Stimulated activated CD8-positive, alpha-beta memory T cell treated with anti-CD3 and anti-CD28 coated beads, Interleukin-2, amount 100 ng/mL, for 1 hour (primary cell): ENCODE data around the gene KRT81.
"Not testable (repeated sequence)": the region's sequence is repeated elsewhere in the genome, so short reads cannot be mapped to it uniquely, and the experiment has no call there.

Experiments
- DNase-seq, 2 donors: peaks; one replicate each; pipeline ENCODE4 v3.0.0-alpha.2; 2020; ENCODE audit warnings: low read depth in 2 of 2

KRT81 gene

DNA sequence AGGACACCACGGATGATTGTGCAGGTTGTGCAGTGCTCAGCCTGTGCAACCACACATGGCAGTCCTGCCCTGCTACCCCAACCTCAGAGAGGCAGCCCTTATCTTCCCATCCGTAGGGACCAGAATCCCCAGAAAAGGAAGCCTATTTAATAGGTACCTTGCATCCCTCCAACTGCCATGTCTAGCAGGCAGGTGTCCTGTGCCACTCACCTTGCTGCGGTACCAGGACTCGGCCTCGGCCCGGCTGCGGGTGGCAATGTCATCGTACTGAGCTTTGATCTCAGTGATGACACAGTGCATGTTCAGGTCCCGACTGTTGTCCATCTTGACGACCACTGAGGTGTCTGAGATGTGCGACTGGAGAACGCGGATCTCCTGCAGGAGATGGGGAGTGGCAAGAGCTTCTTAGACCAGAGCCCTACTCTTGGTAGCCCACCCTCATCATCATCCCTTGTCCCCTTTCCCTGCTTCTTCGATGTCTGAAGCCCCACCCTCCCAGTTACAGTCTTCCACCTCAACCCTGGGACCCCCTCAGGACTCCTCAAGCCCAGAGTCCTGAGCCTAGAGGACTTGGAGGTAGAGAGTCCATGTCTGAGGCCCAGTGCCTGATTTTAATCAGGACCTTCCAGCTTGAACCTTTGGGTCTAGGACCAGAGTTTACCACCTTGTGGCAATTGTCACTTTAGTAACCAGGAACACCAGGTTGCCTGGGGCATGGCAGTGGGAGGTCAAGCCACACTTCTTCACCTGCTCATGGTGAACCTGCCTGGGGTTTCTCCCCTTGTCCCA, 37.7 kb downstream of the KRT81 start:
- no peak for DNase-seq

DNA sequence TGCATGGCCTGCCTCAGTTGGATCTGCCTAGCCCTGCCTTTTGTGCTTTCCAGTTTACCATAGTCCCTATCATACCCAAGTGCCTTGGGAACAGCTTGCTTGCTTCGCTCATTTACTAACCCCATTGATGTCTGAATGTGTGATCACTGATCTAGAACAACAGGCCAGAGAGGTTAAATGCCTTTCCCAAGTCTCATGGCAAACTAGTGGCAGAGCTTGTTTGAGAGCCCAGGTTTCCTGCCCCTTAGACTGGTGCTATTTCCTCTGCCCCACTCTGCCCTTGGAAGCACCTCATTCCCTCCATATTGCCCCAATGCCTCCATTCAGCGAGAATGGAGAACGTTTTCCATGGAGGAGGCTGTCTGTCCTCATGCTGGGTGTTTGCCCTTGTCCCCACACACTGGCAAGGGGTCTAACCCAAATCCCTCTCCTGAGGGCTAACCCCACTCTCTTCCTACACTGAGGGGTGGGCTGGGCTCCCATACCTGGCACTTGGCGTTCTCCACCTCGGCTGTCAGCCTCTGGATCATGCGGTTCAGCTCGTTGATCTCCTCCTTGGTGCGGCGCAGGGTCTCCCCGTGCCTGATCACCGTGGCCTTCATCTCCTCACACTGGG, 38.5 kb downstream of the KRT81 start:
- DNase-seq, result no peak

DNA sequence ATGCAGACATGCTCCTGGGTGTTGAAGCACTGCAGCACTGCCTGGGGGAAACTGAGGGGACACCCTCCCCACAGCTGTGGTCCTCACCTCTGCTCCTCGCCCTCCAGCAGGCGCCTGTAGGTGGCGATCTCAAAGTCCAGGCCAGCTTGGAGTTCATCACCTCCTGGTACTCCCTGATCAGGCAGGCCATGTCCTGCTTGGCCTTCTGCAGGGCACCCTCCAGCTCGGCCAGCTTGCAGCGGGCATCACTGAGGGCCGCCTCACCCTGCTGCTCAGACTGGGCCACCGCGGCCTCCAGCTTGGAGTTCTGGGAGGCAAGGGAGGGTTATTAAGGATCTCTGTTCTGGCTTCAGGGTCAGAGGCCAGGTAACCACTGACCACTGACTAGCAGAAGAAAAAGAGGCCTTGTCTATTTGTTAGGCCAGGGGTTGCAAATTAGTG, 39.1 kb downstream of the KRT81 start:
- DNase-seq, result not testable (repeated sequence)

DNA sequence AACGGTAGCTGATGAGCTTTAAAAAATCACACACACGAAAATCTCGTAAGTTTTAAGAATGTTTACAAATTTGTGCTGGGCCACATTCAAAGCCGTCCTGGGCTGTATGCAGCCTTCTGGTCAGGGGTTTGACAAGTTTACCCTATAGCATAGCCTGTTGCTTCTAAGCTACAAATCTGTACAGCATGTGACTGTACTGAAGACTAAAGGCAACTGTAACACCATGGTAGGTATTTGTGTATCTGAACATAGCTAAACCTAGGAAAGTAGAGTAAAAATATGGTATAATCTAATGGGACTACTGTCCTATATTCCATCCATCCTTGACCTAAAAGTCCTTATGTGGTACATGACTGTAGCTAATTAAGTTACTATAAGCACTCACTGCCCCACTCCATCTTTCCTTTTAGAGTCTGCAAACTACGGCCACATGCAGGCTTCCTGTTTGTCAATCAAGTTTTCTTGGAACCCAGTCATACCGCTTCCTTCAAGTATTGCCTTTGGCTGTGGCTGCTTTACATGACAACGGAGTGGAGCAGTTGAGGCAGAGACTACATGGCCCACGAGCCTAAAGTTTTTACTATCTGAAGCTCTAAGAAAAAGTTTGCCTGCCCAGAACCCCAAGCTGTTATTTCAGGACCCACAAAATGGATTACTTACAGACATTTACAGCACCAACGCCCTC, 39.8 kb downstream of the KRT81 start:
- no peak for DNase-seq

DNA sequence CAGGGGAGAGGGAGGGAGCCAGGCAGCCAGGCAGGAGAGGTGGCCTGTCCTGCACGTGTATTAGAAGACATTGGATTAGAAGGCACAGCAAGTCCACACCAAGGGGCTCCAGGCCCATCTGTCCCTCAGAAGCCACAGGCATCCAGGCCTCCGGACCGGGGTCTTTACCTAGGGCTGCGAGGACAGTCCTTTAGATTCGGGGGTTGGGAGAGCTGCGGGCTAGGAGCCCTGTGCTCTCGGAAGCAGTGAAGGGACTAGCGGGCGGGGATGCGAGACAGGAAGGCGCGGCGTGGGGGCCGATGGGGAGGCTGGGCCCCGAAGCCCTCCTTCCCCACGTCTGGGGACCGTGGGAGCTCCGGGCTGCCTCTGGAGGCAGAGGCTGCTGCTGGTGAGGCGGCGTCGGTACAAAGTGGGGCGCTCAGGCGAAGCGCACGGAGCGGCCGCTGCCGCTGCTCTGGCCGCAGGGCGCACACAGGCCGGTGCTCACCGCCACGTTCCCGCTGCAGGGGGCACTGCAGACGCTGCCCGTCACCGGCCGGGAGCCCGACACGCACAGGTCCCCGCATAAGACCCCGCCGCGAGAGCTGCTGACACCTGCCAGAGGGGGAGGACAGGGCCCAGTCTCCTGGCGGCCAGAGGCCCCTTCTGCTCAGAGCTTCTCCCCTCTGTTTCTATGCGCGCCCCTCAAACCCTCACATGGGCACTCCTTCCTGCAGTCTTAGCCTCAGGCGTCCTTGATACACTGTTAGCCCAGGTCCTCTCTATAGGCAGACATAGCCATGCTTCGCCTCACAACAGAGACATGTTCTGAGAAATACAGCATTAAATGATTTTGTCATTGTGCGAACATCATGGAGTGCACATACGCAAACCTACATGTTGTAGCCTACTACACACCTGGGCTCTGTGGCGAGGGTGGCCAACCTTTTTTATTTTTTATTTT, 41.0 kb downstream of the KRT81 start:
- DNase-seq, result no peak

DNA sequence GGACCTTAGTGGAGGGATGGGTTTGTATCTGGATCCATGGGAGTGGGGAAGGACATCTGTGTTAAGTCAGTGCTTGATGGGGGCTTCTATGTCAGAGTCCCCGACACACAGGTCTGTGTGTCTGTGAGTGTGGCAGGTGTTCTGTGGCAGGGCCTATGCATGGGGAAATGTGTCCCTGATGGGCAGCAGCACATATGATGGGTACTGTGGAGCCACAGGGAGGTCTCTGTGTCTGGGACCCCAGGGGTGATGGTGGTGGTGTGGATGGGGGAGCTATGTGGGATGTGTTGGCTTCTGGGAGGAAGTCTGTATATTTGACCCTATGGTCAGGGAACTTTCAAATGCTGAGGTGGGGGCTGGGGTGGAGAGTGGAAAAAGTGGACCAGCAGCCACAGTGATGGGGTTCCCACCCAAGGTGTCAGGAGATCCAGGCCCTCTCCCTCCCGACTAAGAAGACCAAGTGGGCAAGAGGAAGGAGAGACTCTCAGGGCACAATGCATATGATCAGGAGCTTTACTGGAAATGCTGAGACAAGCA, 41.8 kb downstream of the KRT81 start:
- no peak for DNase-seq

DNA sequence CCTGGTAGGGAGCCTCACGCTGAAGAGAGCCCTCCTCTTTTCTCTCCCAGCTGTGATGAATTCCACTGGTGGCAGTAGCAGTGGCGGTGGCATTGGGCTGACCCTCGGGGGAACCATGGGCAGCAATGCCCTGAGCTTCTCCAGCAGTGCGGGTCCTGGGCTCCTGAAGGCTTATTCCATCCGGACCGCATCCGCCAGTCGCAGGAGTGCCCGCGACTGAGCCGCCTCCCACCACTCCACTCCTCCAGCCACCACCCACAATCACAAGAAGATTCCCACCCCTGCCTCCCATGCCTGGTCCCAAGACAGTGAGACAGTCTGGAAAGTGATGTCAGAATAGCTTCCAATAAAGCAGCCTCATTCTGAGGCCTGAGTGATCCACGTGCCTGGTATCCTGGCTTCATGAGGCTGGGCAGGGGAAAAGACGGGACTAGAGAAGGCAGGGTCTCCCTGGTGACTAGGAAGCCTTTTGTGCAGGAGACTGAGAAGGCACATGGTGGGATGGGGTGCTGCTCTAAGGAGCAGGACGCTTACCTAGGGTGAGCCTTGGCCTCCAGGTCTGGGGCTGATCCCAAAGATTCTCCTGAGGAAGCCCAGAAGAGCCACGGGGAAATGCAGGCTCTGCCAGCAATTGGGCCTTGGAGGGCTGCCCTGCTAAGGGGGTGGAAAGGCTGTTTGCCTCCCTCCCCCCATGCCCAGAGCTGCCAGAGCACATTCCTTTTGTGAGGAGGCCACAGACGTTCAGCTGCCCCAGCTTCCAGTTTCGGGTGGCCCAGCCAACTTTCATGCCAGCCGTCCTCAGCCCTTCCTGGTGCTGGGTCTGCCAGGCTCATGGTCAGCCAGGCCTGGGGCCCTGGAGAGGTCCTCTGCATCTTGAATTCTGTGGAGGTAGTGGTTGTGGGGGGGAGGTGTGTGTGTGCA, 42.5 kb downstream of the KRT81 start:
- no peak for DNase-seq

DNA sequence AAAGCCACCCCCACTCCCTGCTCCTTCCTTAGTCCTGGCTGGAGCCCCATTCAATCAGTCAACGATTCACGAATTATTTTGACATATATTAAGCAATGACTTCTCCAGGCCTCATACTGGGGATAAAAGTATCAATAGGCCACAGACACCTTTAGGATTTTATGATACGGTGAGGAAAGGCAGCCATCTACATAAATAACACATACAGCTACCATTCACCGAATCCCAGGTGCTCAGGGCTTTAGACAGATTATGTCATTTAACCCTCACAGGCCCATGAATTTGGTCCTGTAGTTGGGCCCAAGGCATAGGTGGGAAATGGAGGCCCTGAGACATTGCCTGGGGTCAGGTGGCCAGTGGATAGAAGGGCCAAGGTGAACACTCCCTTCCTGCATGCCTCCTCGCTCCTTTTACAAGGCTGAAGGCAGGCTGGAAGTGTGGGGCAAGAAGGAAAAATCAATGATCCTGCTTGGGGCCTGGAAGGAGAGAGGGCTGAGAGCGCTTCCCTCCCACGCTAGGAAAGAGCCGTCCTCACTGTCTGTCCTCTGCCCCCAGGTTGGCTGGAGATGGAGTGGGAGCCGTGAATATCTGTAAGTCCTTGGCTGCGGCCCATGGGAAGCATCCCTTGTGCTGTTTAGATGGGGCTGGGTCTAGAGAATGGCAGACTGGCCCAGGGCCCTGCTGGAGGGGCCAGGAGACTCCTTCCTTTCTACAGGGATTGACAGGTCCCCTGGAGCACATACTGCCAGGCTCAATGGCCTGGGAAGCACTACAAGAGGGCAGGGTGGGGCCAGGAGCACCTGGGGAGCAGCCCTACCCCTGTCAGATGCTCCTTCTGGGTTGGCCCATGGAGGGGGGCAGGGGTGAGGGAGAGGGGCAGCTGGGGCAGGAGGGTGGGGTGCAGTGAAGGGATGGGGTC, 43.5 kb downstream of the KRT81 start:
- DNase-seq, result no peak

DNA sequence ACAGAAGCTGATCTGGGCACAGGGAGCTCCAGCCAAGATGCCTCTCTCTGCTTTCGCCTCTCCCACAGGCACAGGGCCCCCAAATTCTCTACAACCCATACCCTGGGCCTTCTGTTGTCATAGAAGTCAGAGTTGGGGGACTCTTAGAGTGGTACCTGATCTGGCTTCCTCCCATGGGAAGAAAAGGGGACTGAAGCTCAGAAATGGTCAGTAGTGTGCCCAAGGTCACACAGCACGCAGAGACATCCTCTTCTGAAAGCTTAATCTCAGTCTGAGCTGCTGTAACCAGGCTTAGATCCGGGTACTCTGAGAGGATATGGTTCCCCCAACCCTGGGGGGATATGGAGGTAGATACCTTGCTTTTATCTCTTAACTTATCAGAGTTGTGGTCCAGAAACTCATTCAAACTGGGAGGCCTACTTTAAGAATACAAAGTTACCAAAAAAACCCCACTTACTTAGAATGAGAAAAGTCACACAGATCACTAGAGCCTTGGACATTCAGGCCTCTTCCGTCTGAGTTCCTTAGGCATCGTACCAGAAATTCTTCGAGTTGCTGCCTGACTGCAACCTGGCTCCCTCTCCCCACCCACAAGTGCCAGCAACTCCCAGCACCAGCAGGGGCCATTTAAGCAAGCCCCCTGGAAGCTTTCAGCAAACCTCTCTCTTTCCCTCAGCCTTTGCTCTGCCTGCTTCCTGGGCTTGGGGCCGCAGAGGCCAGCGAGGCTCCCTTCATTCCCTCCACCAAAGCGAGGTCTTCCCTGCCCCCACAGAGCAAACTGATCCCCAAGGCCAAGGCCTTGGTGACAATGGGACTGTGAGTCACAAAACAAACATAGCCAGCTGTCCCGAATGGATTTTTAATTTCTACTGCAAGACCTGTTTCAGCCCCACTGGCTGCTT, 44.4 kb downstream of the KRT81 start:
- DNase-seq, result no peak

DNA sequence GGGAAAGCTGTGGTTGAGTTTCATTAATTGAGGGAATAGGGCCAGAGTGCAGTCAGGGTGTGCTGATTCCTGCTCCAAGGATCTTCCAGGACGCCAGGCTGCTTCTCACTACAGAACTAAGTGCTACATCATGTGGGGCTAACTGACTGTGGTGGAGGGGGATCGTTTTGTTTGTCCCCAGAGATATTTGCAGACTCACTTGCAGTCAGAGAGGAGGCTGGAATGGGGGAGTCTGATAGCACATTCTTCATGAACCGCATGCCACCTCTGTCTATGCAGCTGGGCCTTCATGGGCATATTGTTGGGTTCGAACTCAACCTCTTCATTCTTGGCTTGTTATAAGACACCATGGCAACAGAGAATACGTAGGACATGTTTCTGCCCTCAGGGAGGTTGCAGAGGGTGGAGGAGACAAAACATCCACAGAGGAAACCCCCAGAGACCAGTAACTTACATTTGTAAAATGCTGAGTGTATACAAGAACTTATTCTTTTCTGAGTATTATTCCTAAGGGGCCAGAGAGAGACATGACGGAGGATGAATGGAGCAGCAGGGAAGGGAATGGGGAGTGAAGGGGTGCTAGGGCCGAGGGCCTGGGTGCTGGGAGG, 45.3 kb downstream of the KRT81 start:
- no peak for DNase-seq

DNA sequence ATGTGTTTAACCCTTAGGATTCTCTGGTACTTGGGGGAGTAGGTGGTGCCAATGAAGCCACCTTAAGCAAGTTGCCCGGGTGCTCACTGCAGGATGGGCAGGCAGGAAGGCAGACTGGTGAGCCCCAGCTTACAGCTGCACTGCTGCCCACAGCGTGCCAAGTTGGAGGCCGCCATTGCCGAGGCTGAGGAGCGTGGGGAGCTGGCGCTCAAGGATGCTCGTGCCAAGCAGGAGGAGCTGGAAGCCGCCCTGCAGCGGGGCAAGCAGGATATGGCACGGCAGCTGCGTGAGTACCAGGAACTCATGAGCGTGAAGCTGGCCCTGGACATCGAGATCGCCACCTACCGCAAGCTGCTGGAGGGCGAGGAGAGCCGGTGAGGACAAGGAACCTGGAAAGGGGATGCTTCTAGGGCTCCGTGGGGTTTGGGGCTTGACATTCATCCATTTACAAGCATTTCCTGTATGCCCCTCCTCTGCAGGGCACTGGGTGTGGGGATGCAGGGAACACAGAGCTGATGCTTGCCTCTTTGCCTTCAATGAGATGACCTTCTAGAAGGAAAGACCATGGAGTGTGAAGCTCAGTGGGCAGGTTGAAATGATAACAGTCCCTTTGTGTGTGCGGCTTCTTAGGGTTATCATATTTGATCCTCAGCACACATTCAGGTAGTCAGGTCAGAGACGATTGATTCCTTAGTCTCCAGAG, 45.9 kb downstream of the KRT81 start:
- DNase-seq, result no peak

DNA sequence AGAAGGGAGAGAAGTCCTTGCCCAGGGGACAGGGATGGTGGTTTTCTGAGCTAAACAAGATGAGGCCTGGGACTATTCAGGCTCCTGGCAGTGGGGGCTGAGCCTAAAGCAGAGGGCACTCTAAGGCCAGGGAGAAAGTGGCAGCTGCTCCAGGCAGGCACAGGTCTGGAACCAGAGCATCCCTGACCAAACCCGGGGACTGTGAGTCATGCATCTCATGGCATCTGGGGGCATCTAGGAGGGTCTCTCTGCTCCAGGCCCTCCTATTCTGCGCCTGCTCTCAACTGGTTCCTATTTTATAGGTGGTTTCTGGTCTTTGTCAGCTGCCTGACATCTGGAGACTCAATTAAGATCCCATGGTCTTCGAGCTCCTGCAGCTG, 46.7 kb downstream of the KRT81 start:
- DNase-seq, result no peak

DNA sequence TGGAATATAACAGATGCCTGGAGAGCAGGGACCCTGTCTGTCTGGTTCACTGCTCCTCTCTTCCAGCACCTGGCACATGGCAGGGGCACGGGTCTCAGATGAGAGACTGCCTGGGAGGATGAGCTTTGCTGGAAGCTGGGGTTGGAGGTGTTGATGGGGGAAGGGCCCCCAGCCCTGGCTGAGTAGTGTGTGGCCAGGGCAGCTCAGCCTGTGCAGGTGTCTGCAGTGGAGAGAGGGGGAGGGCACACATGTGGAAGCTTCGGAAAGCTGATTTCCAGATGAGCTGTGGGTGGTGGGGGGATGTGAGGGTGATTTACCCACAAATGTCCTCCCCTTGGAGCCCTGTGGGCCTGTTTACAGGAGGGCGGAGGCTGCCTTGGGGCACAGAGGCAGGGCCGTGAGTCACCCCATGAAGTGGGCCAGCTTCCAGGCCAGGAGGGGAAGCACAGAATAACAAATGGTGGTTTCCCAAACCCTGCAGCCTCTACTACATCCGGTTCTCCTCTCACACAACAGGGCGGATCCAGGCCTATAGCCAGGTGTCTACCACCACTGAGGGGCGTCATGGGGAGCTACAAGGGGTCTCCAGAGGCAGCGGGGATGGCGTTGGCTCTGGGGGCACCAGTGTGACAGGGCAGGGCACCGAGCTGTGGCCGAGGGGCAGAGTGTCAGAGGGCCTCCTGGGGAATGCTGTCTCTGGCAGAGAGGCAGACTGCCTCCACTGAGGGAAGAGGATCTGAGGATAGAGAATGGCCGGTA, 47.3 kb downstream of the KRT81 start:
- peak in 1 of 2 donors; percentile 33 for DNase-seq

DNA sequence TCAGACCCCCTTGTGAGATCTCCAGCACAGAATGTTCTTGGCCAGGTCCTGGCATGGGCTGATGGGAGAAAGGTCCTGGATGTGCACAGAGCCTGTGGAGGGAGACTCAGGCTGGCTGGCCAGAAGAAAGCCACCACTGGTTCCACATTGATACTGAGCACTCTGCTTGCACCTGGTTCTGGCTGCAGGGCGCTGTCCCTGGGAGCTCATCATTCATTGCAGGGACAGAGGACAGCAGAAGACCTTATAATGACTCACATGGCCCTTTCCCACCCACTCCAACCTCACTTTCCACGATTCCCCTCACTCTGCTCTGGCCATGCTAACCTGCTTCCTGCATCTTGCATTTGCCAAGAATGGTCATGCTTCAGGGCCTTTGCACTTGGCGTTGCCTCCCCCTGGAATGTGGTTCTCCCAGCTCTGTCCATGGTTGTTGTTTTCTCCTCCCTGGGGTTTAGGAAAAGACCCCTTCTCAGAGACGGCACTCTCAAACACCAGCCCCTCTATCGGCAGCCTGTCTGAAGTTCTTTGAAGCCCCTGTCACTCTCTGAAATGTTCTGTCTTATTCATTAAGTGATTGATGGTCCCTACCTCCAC, 48.0 kb downstream of the KRT81 start:
- no peak for DNase-seq

DNA sequence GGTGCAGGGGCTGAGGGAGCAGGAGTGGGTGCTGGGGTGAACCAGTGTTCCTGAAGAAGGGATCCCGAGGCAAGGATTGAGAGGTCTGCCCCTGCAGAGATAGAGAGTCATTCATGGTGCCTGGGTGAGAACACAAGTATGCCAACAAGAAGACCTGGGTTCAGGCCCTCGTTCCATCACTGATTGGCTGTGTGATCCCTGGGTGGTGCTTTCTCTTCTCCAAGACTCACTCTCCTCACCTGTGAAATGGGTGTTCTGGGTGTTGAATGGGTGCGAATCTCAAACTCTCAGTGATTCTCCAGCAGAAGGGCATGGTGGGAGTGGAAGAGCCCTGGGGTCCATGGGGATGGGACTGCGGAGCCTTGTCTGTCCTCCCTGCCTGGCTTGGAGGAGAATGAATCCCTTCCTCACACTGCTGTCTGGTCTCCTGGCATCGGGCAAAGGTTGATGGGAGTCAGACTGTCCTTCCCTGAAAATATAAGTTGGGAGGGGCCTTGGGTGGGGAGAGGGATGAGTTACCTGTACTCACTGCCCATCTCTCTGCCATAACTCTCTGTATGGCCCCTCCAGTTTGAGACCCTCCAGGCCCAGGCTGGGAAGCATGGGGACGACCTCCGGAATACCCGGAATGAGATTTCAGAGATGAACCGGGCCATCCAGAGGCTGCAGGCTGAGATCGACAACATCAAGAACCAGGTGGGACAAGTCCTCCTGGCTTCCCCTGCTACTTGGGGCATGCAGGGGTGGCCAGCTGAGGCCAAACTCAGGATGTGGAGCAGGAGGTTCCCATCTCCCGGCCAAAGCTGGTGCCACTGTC, 48.7 kb downstream of the KRT81 start:
- DNase-seq, result no peak
